ENCODE results near the gene PTPRD.

- TF ChIP-seq CTCF (IDR thresholded peaks at IDR 0.05) (no peak), POLR2A (IDR thresholded peaks at IDR 0.05) (no peak), POLR2AphosphoS5 (IDR thresholded peaks at IDR 0.05) (no peak)
Observed at GRCh38 chr9:8457816-8458215, 2155.0 kb downstream of the PTPRD start.
